Thoracic aorta (tissue), 2 donors: Measurements from ENCODE around the gene CLDN9. TPM values are rescaled to one million over a fixed set of nuclear protein-coding genes. Genes with fewer than 3 reads are reported as not detected.
A peak's percentile ranks its signal among the peaks of the same experiment; 100 is the strongest.

Experiments used
- ATAC-seq: fragments of 150-250 bp; one replicate; pipeline ENCODE4 v1.8.0; 2017; ENCODE audit warnings: low read depth; ENCODE audit not compliant: insufficient number of reproducible peaks, low FRiP score
- DNase-seq: peaks from one replicate; pipeline ENCODE4 v3.0.0-alpha.2; 2020; ENCODE audit warnings: low spot score
- H3K27ac ChIP-seq, 2 donors: fragments of 200-600 bp; sonication (generic); 1 replicate in 1 of 2; 2 replicates in 1 of 2; pipeline ENCODE4 v1.5.1; 2016; ENCODE audit warnings: mild to moderate bottlenecking in 2 of 2, moderate library complexity in 2 of 2
- H3K27me3 ChIP-seq: fragments of 200-600 bp; sonication (generic); replicated peaks from 2 replicates; pipeline ENCODE4 v1.6.0; 2016; ENCODE audit warnings: mild to moderate bottlenecking; ENCODE audit not compliant: insufficient read depth
- H3K36me3 ChIP-seq: fragments of 200-600 bp; sonication (generic); one replicate; pipeline ENCODE4 v1.5.1; 2016
- H3K4me1 ChIP-seq, 2 donors: fragments of 200-600 bp; sonication (generic); 1 replicate in 1 of 2; 2 replicates in 1 of 2; pipeline versions ENCODE4 v1.5.1 to v1.6.0; 2016; ENCODE audit warnings: low read depth in 2 of 2, mild to moderate bottlenecking in 1 of 2; ENCODE audit not compliant: control insufficient read depth in 1 of 2
- H3K4me3 ChIP-seq: fragments of 200-600 bp; sonication (generic); 2 replicates; pipeline ENCODE4 v1.5.1; 2016; ENCODE audit warnings: mild to moderate bottlenecking
- H3K9me3 ChIP-seq: fragments of 200-600 bp; sonication (generic); 2 replicates; pipeline ENCODE4 v1.5.1; 2016
- total RNA-seq, 2 donors: library from RNA; depleted of rRNA; stranded (reverse); fragments of >200 nt; gene quantifications; one replicate each; pipeline versions ENCODE4 v1.1.0 to v1.2.3, GENCODE V29; 2016
- TF ChIP-seq, protein P1 (sequence below): fragments of 200-600 bp; sonication (generic); IDR thresholded peaks from one replicate; pipeline ENCODE4 v1.5.1; 2019; ENCODE audit warnings: antibody characterized with exemption

The CLDN9 gene
- total RNA-seq, 2 donors from 2014 or later, result 1.5 TPM; not detected in 1

DNA sequence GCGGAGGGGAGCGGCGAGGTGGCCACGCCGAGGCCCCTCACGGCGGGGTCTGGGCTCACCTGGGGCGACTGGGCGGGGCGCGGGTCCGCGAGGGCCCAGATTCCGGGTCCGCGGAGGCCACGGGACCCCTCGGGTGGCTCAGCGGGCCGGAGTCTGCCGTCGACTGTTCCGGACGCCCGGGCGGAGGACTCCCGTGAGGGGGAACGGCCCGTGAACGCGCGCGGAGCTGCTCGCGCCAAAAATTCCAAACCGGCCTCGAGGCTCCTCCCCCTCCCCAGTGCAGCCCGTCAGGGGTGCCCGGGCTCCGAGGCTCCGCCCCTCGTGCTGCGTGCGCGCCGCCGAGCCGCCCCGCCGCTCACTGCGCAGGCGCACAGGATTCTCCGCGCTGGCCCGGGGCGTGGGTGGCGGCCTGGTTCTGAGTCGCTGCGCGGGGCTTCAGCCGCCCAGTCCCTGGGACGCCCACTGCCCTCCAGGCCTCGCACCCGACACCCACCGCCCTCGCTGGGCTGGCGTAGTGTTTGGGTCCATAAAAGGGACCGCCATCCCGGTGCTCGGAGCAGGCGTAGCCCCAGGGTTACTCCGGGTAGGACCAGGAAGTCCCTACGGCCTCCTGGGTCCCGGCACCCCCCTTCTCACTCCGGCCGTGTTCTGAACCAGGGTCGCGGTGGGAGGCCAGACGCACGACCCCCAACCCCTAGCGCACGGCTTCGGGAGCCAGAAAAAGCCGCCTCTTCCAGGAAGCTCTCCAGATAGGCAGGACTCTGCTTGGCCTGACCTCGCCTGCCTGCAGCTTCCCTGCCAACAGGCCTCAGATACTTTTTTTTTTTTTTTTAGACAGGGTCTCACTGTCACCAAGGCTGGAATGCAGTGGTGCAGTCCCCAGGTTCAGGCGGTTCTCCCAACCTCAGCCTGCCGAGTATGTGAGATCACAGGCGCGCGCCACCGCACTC, 32.2 kb upstream of the CLDN9 start, which contains the start of gene PKMYT1:
TSS of gene PKMYT1 (minus strand) at position 220 of the 950 bp plus-strand sequence. CDS start 789 bp downstream, outside the sequence.
- Histone ChIP-seq H3K27me3 (no peaks in the 10 kb centered on the region), H3K9me3 (no peaks in the 10 kb centered on the region), H3K36me3 (no peaks in the 10 kb centered on the region), H3K4me3 (peak within 1 kb of the TSS; percentile 84), H3K27ac (peak within 1 kb of the TSS; percentile 56 to 75), H3K4me1 (peaks cover 6 to 24% of the 10 kb centered on the region in 2 donors)
- TF ChIP-seq, protein P1, sequence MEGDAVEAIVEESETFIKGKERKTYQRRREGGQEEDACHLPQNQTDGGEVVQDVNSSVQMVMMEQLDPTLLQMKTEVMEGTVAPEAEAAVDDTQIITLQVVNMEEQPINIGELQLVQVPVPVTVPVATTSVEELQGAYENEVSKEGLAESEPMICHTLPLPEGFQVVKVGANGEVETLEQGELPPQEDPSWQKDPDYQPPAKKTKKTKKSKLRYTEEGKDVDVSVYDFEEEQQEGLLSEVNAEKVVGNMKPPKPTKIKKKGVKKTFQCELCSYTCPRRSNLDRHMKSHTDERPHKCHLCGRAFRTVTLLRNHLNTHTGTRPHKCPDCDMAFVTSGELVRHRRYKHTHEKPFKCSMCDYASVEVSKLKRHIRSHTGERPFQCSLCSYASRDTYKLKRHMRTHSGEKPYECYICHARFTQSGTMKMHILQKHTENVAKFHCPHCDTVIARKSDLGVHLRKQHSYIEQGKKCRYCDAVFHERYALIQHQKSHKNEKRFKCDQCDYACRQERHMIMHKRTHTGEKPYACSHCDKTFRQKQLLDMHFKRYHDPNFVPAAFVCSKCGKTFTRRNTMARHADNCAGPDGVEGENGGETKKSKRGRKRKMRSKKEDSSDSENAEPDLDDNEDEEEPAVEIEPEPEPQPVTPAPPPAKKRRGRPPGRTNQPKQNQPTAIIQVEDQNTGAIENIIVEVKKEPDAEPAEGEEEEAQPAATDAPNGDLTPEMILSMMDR, result no peak
- DNase-seq, result no peak
- ATAC-seq, result peak; percentile 94

DNA sequence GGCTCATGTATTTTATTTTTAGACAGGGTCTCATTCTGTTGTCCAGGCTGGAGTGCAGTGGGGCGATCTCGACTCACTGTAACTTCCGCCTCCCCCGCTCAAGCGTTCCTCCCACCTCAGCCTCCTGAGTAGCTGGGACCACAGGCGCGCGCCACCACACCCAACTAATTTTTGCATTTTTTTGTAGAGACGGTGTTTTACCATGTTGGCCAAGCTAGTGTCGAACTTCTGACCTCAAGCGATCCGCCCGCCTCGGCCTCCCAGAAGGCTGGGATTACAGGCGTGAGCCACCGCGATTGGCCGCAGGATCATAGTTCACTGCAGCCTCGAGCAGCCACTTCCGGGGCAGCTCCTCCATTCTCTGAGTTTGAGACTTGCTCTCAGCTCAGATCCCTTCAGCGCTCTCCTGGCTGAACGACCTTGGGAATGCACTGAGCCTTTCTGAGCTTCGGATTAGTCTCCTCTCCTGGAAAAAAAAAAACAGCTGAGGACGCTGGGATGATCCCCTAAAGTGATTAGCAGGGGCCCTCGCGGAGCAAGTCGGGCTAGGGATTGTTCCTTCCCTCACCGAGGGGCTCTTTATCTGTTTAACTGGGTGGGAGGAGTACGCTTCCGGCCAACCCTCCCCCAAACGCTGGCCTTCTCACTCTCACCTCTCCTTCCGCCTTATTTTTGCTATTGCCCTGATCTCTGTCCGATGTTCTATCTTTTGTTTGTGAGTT, 31.4 kb upstream of the CLDN9 start:
- TF ChIP-seq, protein P1, result no peak
- no peaks in the 10 kb centered on the region for H3K36me3 ChIP-seq
- peaks cover 6 to 30% of the 10 kb centered on the region in 2 donors for H3K4me1 ChIP-seq
- H3K4me3 ChIP-seq, result peak overlapping the region; percentile 84
- DNase-seq, result no peak
- H3K27me3 ChIP-seq, result no peaks in the 10 kb centered on the region
- H3K27ac ChIP-seq, result no peak overlapping the region
- H3K9me3 ChIP-seq, result no peaks in the 10 kb centered on the region
- no peak for ATAC-seq

DNA sequence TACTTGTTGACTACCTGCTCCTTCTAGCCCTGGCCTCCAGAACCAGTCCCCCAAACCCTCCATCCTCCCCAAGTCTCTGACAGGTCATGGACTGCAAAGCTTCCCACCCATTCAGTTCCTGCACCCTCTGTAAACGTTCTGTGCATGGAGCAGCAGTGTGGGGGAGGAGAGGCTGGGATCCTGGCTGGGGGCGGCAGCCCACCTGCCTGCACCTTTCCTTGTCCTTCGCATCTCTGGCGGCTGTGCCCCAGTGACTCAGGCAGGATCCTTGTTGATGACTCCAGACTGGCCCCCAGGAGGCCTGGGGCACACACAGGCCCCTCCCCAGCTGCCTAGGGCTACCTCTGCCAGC, 30.8 kb upstream of the CLDN9 start:
- Histone ChIP-seq H3K36me3 (no peaks in the 10 kb centered on the region), H3K27ac (no peak overlapping the region), H3K9me3 (no peaks in the 10 kb centered on the region), H3K27me3 (no peaks in the 10 kb centered on the region), H3K4me3 (no peak overlapping the region), H3K4me1 (peaks cover 6 to 30% of the 10 kb centered on the region in 2 donors)
- DNase-seq (no peak), ATAC-seq (no peak)
- TF ChIP-seq, protein P1, result no peak

DNA sequence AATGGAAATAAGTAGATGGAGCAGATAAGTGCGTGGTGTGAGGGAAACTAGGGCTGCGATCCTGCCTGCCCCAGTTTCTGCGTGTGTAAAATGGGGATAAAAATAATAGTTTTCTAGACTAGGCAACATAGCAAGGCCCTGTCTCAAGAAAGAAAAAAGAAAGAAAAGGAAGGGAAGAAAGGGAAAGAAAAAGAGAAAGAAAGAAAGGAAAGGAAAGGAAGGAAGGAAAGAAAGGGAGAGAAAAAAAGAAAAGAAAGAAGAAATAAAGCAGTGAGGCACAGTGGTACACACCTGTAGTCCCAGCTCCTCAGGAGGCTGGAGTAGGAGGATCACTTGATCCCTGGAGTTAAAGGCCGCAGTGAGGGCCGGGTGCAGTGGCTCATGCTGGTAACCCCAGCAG, 30.3 kb upstream of the CLDN9 start:
- H3K9me3 ChIP-seq, result no peaks in the 10 kb centered on the region
- no peak overlapping the region for H3K4me3 ChIP-seq
- DNase-seq (no peak), ATAC-seq (no peak)
- peaks cover 6 to 30% of the 10 kb centered on the region in 2 donors for H3K4me1 ChIP-seq
- no peaks in the 10 kb centered on the region for H3K27me3 ChIP-seq
- no peaks in the 10 kb centered on the region for H3K36me3 ChIP-seq
- no peak overlapping the region for H3K27ac ChIP-seq
- TF ChIP-seq, protein P1, result no peak

DNA sequence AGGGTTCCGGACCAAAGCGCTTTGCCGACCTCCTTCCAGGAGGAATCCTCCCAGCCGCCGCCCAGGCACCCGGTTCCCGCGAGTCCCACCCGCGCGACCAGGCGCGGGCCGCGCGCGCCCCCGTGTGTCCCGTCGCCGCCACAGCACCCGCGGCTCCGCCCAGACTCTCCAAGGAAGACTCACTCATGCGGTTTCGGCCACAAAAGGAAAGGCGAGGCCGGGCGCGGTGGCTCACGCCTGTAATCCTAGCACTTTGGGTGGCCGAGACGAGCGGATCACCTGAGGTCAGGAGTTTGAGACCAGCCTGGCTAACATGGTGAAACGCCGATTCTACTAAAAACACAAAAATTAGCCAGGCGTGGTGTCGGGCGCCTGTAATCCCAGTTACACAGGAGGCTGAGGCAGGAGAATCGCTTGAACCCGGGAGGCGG, 29.0 kb upstream of the CLDN9 start:
- H3K36me3 ChIP-seq, result no peaks in the 10 kb centered on the region
- H3K4me1 ChIP-seq, result peaks cover 6 to 30% of the 10 kb centered on the region in 2 donors
- H3K9me3 ChIP-seq, result no peaks in the 10 kb centered on the region
- TF ChIP-seq, protein P1, result peak; percentile 93
- peak; percentile 44 for DNase-seq
- ATAC-seq, result peak; percentile 69
- no peak overlapping the region for H3K27ac ChIP-seq
- H3K4me3 ChIP-seq, result peak overlapping the region; percentile 23
- H3K27me3 ChIP-seq, result no peaks in the 10 kb centered on the region
